Heart left ventricle (tissue), 16 donors: ENCODE measurements around the gene JOSD1. TPM values are rescaled to one million over a fixed set of nuclear protein-coding genes. Genes with fewer than 3 reads are reported as not detected.

Source experiments
- ATAC-seq, 4 donors: fragments of 200-7000 bp; cut with Tn5 transposase; one replicate each; pipeline ENCODE4 v1.9.1; 2020 to 2022; ENCODE audit warnings: moderate library complexity in 4 of 4, mild to moderate bottlenecking in 3 of 4, moderate number of reproducible peaks in 1 of 4
- DNase-seq, 5 donors: peaks; one replicate each; pipeline ENCODE4 v3.0.0-alpha.2; 2020
- H3K27ac ChIP-seq, 12 donors: fragments of 200-600 bp; sonication (generic) in 4 of 12; one replicate each; pipeline versions ENCODE4 v1.5.0 to v1.8.0; 2016 to 2022; ENCODE audit warnings: mild to moderate bottlenecking in 2 of 12
- H3K27me3 ChIP-seq, 9 donors: fragments of 200-600 bp; sonication (generic) in 2 of 9; one replicate each; pipeline versions ENCODE4 v1.5.1 to v1.8.0; 2016 to 2022; ENCODE audit warnings: mild to moderate bottlenecking in 3 of 9
- H3K36me3 ChIP-seq, 9 donors: fragments of 200-600 bp; sonication (generic) in 2 of 9; one replicate each; pipeline versions ENCODE4 v1.5.0 to v1.8.0; 2018 to 2022; ENCODE audit warnings: mild to moderate bottlenecking in 2 of 9
- H3K4me1 ChIP-seq, 12 donors: fragments of 200-600 bp; sonication (generic) in 4 of 12; one replicate each; pipeline versions ENCODE4 v1.5.0 to v1.8.0; 2016 to 2022; ENCODE audit warnings: mild to moderate bottlenecking in 3 of 12
- H3K4me3 ChIP-seq, 12 donors: fragments of 200-600 bp; sonication (generic) in 4 of 12; one replicate each; pipeline versions ENCODE4 v1.5.0 to v1.8.0; 2017 to 2022; ENCODE audit warnings: mild to moderate bottlenecking in 9 of 12, moderate library complexity in 4 of 12
- H3K9me3 ChIP-seq, 12 donors: fragments of 200-600 bp; sonication (generic) in 4 of 12; one replicate each; pipeline versions ENCODE4 v1.5.0 to v1.8.0; 2016 to 2022; ENCODE audit warnings: mild to moderate bottlenecking in 1 of 12
- POLR2A ChIP-seq, 2 donors: fragments of 450-650 bp; IDR thresholded peaks; one replicate each; pipeline ENCODE4 v1.6.1; 2017; ENCODE audit warnings: antibody characterized with exemption in 2 of 2, mild to moderate bottlenecking in 2 of 2, moderate library complexity in 2 of 2
- WGBS, 4 donors: extraction: QIAGEN DNeasy Blood & Tissue Kit in 2 of 4; methylation state at CpG; one replicate each; pipeline versions ENCODE4 v1.1.5 to v1.1.7; 2013 to 2018; 5-methylcytosine and 5-hydroxymethylcytosine counted together
- intact Hi-C, 10 donors: fragments of 100-400 bp; cut with DNase I; formaldehyde crosslinking; loops; one replicate each; pipeline versions ENCODE4 v1.11.1 to v1.14.2; 2022
- polyA plus RNA-seq, 2 donors: library from polyadenylated mRNA; stranded (reverse); fragments of 200-250 nt; gene quantifications; one replicate each; pipeline ENCODE4 v1.2.3, GENCODE V29; 2013
- total RNA-seq, 9 donors: library from RNA; depleted of rRNA in 2 of 9; stranded (reverse); fragments of >200 nt in 2 of 9; fragmentation: NEBNext Ultra II Directional in 3 of 9; extraction: Animal tissue kit (Norgen Biotek cat#: 25700) in 3 of 9; gene quantifications; one replicate each; pipeline versions ENCODE4 v1.1.0 to v1.2.4, GENCODE V29; 2016 to 2023
- TF ChIP-seq, protein P1 (sequence below), 12 donors: fragments of 200-600 bp; sonication (generic) in 4 of 12; IDR thresholded peaks; one replicate each; pipeline versions ENCODE4 v1.5.0 to v1.8.0; 2018 to 2022; ENCODE audit warnings: antibody characterized with exemption in 12 of 12, mild to moderate bottlenecking in 5 of 12
- donor health status: ischemic (EF 13 %, LVEDD 7.1; RV severe dilation, severe dysfunction).
- donor health status: healthy with polysubstance abuse.
- donor health status: DM: no; HTN: yes; CAD: no.
- donor health status: DM: no; HTN: no; CAD: no.
- donor health status: ischemic (EF 25% LVEDD 6.9; RV normal size, moderate dysfunction).
- donor health status: ischemic (EF 25% LVEDD 5.7; RV mildly dilated, moderate dysfunction).
- donor health status: healthy.
- donor health status: DM: yes; HTN: yes; CAD: no.
- donor health status: ischemic (EF 35%, LVEDD 5.7; RV mildly dilated, moderate dysfunction).
- donor health status: nonischemic (EF 11% LVEDD 7.7; RV severe dilation, severe dysfunction).
- donor health status: DM: yes; HTN: yes; CAD: no.
- donor health status: PGD.
- donor health status: ischemic (EF 29% LVEDD 5.4; RV normal size, mild dysfunction).
- donor health status: nonischemic (EF 23%, LVEDD 6.1; RV moderate dilation, normal function).

JOSD1 gene
- total and polyA plus RNA-seq, 11 donors: 7.8 to 34.0 (median 22.8) TPM

DNA sequence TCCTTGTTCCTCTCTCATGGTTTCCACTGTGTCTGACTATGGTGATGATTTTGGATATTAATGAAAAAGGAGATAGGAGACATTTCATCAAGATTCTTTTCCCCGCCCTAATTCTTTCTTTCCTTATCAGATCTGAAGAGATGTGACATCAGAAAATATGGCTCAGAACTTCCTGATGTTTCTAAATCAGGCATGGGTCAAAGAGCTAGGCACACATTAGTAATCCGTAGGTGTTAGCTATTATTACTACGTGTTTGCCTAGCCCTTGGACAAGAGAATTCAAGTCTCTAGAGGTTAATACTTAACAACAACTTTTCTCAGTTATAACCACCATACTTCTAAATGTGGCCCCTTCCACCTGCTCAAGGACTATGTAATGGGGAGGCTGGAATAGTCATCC, 5.8 kb downstream of the JOSD1 start:
- TF ChIP-seq, protein P1, sequence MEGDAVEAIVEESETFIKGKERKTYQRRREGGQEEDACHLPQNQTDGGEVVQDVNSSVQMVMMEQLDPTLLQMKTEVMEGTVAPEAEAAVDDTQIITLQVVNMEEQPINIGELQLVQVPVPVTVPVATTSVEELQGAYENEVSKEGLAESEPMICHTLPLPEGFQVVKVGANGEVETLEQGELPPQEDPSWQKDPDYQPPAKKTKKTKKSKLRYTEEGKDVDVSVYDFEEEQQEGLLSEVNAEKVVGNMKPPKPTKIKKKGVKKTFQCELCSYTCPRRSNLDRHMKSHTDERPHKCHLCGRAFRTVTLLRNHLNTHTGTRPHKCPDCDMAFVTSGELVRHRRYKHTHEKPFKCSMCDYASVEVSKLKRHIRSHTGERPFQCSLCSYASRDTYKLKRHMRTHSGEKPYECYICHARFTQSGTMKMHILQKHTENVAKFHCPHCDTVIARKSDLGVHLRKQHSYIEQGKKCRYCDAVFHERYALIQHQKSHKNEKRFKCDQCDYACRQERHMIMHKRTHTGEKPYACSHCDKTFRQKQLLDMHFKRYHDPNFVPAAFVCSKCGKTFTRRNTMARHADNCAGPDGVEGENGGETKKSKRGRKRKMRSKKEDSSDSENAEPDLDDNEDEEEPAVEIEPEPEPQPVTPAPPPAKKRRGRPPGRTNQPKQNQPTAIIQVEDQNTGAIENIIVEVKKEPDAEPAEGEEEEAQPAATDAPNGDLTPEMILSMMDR (IDR thresholded peaks at IDR 0.05): no peak
- no peak for TF ChIP-seq POLR2A (IDR thresholded peaks at IDR 0.05)
- Histone ChIP-seq H3K27ac (peak overlapping the region in 1 of 12 donors; percentile 99), H3K27me3 (no peaks in the 10 kb centered on the region), H3K4me1 (peaks cover 22 to 55% (median 42%) of the 10 kb centered on the region in 12 donors), H3K9me3 (no peaks in the 10 kb centered on the region), H3K4me3 (no peak overlapping the region), H3K36me3 (peaks cover 0 to 47% (median 30%) of the 10 kb centered on the region in 9 donors)
- DNase-seq: no peak
- 66 to 78% (median 72%) methylated on average over 3 of the region's 3 CpGs for WGBS, 4 donors
- no peak for ATAC-seq
- intact Hi-C loops: loop anchor here in 1 of 10 donors (10.0 kb wide), 1 partner anchor 190 kb away; the partner anchor contains the start of gene DDX17

DNA sequence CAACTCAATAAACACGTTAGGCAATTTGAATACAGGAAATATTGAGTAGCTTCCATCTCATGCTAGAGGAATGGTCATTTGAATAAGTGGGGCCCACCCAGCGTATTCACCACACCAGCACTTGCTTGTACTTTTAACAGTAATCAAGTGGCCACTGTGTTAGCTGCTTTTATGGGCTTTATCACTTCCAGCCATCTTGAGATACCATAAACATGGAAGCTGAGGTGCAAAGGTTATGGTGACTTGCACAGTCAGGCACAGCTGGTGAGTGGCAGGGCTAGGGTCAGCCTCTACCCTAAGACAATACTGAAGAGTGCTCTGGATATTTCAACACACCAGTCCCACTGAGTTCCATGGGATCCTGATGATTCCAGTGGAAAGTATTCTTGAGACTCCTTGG, 6.7 kb downstream of the JOSD1 start:
- Histone ChIP-seq H3K27me3 (no peaks in the 10 kb centered on the region), H3K4me3 (no peak overlapping the region), H3K4me1 (peaks cover 18 to 47% (median 33%) of the 10 kb centered on the region in 12 donors), H3K36me3 (peaks cover 0 to 55% (median 35%) of the 10 kb centered on the region in 9 donors), H3K27ac (no peak overlapping the region), H3K9me3 (no peaks in the 10 kb centered on the region)
- TF ChIP-seq, protein P1 (IDR thresholded peaks at IDR 0.05): no peak
- no peak for TF ChIP-seq POLR2A (IDR thresholded peaks at IDR 0.05)
- DNase-seq (no peak), ATAC-seq (no peak)
- intact Hi-C loops: loop anchor here in 1 of 10 donors (10.0 kb wide), 1 partner anchor 189 kb away; the partner anchor contains the start of gene DDX17
- 87 to 97% (median 94%) methylated on average over 2 of the region's 2 CpGs for WGBS, 4 donors

DNA sequence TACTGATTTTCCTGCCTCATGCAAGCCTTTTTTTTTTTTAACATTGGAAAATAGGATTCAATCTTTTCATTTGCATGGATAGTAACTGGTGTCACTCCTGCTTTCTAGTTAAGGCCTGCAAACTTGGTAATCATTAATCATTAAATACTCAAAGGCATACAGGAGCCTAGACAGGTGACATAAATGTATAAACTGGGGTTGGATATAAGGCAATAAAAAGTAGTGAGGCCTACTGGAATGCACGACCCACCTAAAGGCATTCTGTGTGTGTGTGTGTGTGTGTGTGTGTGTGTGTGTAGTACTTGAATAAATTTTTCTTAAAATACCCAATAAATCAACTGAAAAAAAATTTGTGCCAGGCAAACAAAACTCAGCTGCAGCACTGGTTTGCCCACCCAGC, 11.1 kb downstream of the JOSD1 start:
- TF ChIP-seq POLR2A (IDR thresholded peaks at IDR 0.05): no peak
- TF ChIP-seq, protein P1 (IDR thresholded peaks at IDR 0.05): no peak
- 75 to 80% (median 78%) methylated on average over 1 of the region's 1 CpG for WGBS, 4 donors

DNA sequence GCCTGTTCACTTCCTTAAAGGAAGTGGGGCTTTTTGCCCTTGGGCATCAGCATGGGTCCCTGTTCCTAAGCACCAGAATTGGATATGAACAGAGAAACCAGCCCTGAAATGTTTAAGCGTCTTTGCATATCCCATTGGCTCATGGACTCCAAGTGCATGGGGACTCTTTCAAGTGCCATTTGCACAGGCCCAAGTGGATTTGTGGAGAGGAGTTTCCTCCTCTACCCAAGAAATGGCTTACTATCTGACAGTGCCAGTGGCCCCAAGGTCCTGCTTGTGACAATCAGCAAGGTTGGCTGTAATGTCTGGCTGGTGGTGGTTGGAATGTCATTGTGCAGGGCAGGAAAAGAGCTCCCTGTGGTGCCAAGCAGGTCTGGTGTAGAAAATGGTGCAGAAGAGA, 15.0 kb downstream of the JOSD1 start:
- TF ChIP-seq, protein P1 (IDR thresholded peaks at IDR 0.05): no peak
- no peak for TF ChIP-seq POLR2A (IDR thresholded peaks at IDR 0.05)
- no peak for DNase-seq
- Histone ChIP-seq H3K27me3 (no peaks in the 10 kb centered on the region), H3K36me3 (peaks cover 9 to 76% (median 69%) of the 10 kb centered on the region in 9 donors), H3K4me1 (peaks cover 0 to 17% (median 8%) of the 10 kb centered on the region in 12 donors), H3K27ac (no peak overlapping the region), H3K9me3 (no peaks in the 10 kb centered on the region), H3K4me3 (no peak overlapping the region)
- 85 to 100% (median 89%) methylated on average over 1 of the region's 1 CpG for WGBS, 4 donors
- no peak for ATAC-seq
- intact Hi-C loops: loop anchor here in 2 of 10 donors (10.0 kb wide), 1 partner anchor 181 kb away; the partner anchor contains the start of gene DDX17 (in 2 of the 2)

More for the DNA sequence above, 11.1 kb downstream of the JOSD1 start:
- H3K4me3 ChIP-seq: no peak overlapping the region
- no peak overlapping the region for H3K27ac ChIP-seq
- H3K4me1 ChIP-seq: peaks cover 0 to 6% (median 0%) of the 10 kb centered on the region in 12 donors
- H3K27me3 ChIP-seq: no peaks in the 10 kb centered on the region
- ATAC-seq (no peak), DNase-seq (no peak)
- H3K36me3 ChIP-seq: peaks cover 9 to 95% (median 79%) of the 10 kb centered on the region in 9 donors
- no peaks in the 10 kb centered on the region for H3K9me3 ChIP-seq
- intact Hi-C loops: loop anchor here in 3 of 10 donors (10.0 kb wide), 1 partner anchor 185 kb away; the partner anchor contains the start of gene DDX17 (in 3 of the 3)
